Measurements from ENCODE around the gene CSNK2A3.
"Not testable (repeated sequence)": the region's sequence is repeated elsewhere in the genome, so short reads cannot be mapped to it uniquely, and the experiment has no call there.

The CSNK2A3 gene

GRCh38 chr11:11352878-11353277 is at the start of gene CSNK2A3:
Gene CSNK2A3 (minus strand): TSS chr11:11353250. CDS start chr11:11353119, 131 bp downstream.
- not testable (repeated sequence) for DNase-seq (ENCODE audit: low spot score)

GRCh38 chr11:11401960-11402535 is 49.0 kb upstream of the CSNK2A3 start:
- DNase-seq (ENCODE audit: low spot score) = no peak

GRCh38 chr11:11400635-11401232 is 47.7 kb upstream of the CSNK2A3 start:
- DNase-seq (ENCODE audit: low spot score) = no peak

DNA sequence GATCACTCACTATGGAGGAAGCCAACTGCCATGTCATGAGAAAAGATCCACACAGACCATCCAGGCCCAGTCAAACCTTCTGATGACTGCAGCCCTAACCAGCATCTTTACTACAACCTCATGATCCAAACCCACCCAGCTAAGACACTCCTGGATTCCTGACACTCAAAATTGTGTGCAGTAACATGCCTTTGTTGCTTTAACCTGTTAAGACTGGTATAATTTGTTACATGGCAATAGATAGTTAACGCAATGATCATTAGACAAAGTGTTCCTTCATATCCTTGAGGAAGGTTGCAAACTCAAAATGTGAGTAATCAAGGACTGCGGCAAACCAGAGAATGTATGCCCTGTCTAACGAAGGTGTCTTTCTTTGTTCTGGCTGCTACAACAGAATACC is 47.1 kb upstream of the CSNK2A3 start:
- no peak for DNase-seq (ENCODE audit: low spot score)

DNA sequence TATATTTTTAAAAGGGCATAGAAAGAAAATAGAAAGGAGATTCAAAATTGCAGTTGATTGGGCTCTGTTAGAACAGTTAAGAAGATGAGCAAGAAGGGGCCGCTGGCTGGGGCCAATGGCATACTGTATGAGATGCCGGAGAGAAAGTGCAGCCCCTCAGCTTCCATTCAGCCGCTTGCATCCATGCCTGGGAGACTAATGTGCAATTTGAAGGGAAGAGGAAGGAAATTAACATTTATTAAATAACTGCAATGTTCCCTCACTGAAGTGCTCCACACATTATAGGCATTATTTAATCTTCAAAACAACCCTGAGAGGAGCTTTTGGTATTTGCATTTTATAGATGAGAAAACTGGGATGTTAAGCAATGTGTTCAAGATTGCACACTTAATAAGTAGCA is 44.7 kb upstream of the CSNK2A3 start:
- DNase-seq (ENCODE audit: low spot score) = no peak

DNA sequence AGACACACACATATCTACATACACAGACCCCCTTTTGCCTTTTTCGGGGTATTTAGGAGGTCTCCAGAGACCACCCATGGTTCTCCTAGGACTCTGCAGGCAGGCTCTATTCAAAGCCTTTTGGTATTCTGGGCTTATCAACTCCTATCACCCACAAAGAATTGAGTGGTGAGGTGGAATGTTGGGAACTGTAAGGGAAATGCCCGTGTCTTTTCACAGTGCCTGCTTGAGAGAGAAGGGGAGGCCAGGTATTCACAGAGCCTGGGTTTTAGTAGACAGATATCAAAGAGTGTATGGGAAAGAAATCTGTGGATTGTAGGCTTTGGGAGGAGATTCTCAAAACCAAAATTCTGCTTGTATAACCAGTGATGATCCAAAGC is 44.0 kb upstream of the CSNK2A3 start:
- no peak for DNase-seq (ENCODE audit: low spot score)

DNA sequence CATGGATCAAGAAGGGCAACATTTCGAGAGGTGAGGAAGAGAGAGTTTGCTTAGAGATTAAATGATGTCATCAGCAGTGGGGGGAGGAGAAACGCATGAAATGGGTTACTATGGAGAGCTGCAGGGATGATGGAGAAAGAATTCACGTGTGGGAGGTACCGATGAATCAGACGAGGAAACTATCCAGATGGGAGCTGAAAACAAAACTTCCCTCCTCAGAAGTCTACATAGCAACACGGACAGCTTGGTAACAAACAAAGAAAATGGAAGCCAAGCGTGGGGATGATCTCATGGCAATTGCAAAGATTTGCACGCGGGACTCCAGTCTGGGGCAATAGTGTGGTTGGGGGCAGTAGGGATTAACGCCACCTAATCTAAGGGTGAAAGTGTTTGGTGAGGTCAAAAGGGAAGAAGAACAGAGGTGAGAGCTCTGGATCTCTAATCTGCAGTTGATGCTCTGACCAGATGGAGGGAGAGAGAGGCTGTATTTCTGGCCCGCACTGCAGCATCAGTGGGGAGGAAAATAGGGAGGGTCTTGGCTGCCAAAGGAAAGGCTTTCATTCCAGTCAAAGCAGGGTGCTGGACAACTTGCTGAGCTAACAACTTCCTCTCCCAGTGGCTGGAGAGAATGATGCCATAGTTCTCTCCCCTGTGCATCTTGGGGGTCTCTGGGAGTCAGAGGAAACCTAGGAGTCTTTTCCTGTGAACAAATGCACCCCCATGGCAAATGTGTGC is 43.4 kb upstream of the CSNK2A3 start:
- DNase-seq (ENCODE audit: low spot score) = peak; percentile 48

- no peak for DNase-seq (ENCODE audit: low spot score)
These were observed 42.1 kb upstream of the CSNK2A3 start for GRCh38 chr11:11395126-11395525.

GRCh38 chr11:11394241-11394640 is 41.2 kb upstream of the CSNK2A3 start:
- no peak for DNase-seq (ENCODE audit: low spot score)

GRCh38 chr11:11391796-11392463 is 38.9 kb upstream of the CSNK2A3 start:
- peak; percentile 32 for DNase-seq (ENCODE audit: low spot score)

DNA sequence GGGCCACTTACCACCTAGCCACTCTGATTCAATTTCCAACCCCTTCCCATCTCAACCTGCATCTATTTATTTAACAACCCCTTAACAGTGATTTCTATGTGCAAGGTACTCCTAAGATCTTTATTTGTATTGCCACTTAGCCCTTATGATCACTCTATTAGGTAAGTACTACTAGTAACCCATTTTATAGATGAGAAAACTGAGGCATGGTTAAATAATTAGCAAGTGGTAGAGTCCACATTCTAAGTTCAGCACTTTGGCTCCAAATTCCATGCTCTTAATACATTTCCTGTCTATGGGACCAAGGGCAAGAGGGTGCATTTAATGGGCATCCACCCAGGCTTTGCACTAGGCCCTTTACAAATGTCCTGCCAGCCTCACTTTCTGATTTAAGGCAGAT is 38.1 kb upstream of the CSNK2A3 start:
- no peak for DNase-seq (ENCODE audit: low spot score)

DNA sequence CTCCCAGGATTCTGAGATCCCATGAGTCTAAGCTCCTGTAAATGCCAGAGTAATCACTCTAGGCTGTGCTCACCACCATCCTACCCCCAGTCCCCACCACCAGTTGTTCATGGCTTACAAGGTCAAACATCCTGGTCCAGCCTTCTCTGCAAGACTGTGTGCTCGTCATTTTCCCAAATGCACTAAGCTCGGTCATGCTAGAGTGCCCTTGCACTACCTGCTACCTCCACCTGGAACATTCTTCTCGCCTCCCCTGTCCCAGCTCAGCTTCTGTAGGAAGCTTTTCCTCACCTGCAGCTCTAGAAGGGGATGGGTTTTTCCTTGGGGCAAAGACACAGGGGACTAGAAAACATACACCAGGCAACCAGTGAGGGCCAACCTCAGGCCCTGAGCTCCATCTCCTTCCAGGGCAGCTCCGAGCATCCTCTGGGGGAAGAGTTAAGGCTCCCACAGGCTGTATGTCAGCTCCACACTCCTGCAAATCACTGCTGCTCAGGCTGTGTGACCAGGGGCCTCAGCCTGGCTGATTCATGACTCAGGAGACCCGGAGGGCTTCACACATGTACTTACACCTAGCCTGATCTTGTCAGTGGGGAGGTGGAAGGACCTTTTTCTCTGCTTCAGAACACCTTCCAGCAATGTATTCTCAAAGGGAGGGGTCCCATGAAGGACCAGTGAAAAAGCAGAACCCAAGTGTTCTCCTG is 37.2 kb upstream of the CSNK2A3 start:
- DNase-seq (ENCODE audit: low spot score) = no peak

- DNase-seq (ENCODE audit: low spot score) = no peak
These were observed 36.2 kb upstream of the CSNK2A3 start for GRCh38 chr11:11389238-11389637.

- no peak for DNase-seq (ENCODE audit: low spot score)
These were observed 34.7 kb upstream of the CSNK2A3 start for GRCh38 chr11:11387622-11388305.

GRCh38 chr11:11387207-11387606 is 34.2 kb upstream of the CSNK2A3 start:
- no peak for DNase-seq (ENCODE audit: low spot score)

- DNase-seq (ENCODE audit: low spot score) = no peak
These were observed 31.8 kb upstream of the CSNK2A3 start for GRCh38 chr11:11384829-11385228.

GRCh38 chr11:11383995-11384394 is 30.9 kb upstream of the CSNK2A3 start:
- no peak for DNase-seq (ENCODE audit: low spot score)

DNA sequence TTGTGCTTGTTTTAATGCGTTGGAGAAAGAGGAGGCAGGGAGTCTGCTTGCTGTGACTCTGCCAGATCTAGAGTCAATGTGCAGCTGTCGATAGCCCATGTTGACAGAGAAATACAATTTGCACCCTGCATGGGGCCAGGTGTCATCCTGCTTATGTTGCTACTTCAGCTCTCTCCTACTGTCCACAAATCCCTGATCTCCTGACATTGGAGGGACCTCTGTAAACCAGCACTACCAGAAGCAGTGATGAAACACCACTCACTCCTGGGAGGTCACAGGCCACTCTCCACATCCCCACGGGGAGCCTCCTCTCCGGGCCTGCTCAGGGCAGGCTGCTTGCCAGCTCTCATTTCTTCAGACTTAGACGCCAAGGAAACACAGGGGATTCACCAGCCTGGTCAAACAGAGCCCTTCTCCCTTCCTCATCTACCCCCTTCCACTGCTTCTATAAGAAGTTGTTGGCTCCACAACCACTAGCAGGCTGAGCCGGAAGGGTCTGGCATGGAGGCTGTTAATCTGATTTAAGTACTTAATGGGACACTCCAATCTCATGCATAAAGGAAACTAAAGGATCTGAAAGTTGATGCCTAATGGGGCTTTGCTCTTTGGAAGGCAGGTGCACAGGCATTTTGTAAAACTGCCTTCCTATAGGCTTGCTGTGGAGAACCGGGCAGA is 29.9 kb upstream of the CSNK2A3 start:
- DNase-seq (ENCODE audit: low spot score) = no peak

GRCh38 chr11:11381471-11382105 is 28.5 kb upstream of the CSNK2A3 start:
- DNase-seq (ENCODE audit: low spot score) = no peak

- no peak for DNase-seq (ENCODE audit: low spot score)
These were observed 27.8 kb upstream of the CSNK2A3 start for GRCh38 chr11:11380883-11381282.

DNA sequence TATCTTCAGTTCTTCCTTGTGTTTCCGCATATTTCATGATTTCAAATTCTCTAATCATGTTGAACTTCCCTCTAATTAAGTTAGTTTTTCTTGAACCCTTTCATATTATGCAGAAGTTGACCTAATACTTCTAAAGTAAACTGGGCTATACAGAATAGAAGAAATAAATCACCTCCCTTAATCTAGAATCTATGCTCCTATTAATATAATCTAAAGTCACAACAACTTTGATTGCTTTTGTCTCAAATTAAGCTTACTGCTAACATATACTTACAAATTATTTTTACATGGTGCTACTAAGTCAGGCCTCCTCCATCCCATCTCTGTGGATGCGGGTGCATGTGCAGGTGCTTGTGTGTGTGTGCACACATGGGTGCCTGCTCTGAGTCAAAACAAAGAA is 27.3 kb upstream of the CSNK2A3 start:
- DNase-seq (ENCODE audit: low spot score) = no peak

Data from COLO829 (cell line).